Ishikawa (cell line): ENCODE results near the gene ENO3.

Source experiments
- CEBPB ChIP-seq: IDR thresholded peaks from 2 replicates; pipeline ENCODE4 v1.6.1; 2012
- CREB1 ChIP-seq: IDR thresholded peaks from 2 replicates; pipeline ENCODE4 v1.6.1; 2012; ENCODE audit warnings: low read depth
- EGR1 ChIP-seq: IDR thresholded peaks from 2 replicates; pipeline ENCODE4 v1.6.1; 2012
- EP300 ChIP-seq: IDR thresholded peaks from 2 replicates; pipeline ENCODE4 v1.6.1; 2012; ENCODE audit warnings: borderline replicate concordance
- FOXM1 ChIP-seq: IDR thresholded peaks from 2 replicates; pipeline ENCODE4 v1.6.1; 2012; ENCODE audit warnings: low read depth, borderline replicate concordance
- MAX ChIP-seq: IDR thresholded peaks from 2 replicates; pipeline ENCODE4 v1.6.1; 2012
- NFIC ChIP-seq: IDR thresholded peaks from 2 replicates; pipeline ENCODE4 v1.6.1; 2012
- RAD21 ChIP-seq: IDR thresholded peaks from 2 replicates; pipeline ENCODE4 v1.6.1; 2012; ENCODE audit warnings: low read depth
- REST ChIP-seq: IDR thresholded peaks from 2 replicates; pipeline ENCODE4 v1.6.1; 2012; ENCODE audit warnings: low read depth, mild to moderate bottlenecking
- TAF1 ChIP-seq: IDR thresholded peaks from 2 replicates; pipeline ENCODE4 v1.6.1; 2012; ENCODE audit warnings: low read depth, mild to moderate bottlenecking
- USF1 ChIP-seq: IDR thresholded peaks from 2 replicates; pipeline ENCODE4 v1.6.1; 2012
- YY1 ChIP-seq: IDR thresholded peaks from 2 replicates; pipeline ENCODE4 v1.6.1; 2012; ENCODE audit warnings: low read depth
- ZBTB7A ChIP-seq: IDR thresholded peaks from 2 replicates; pipeline ENCODE4 v1.6.1; 2012; ENCODE audit warnings: low read depth

GRCh38 chr17:4986403-4986802, 35.5 kb downstream of the ENO3 start:
- no peak for TF ChIP-seq FOXM1
- TF ChIP-seq MAX, result no peak
- TF ChIP-seq YY1, result no peak
- TF ChIP-seq REST, result no peak
- no peak for TF ChIP-seq EP300
- no peak for TF ChIP-seq RAD21
- no peak for TF ChIP-seq ZBTB7A
- no peak for TF ChIP-seq TAF1
- TF ChIP-seq CEBPB, result no peak
- TF ChIP-seq CREB1, result no peak
- no peak for TF ChIP-seq NFIC
- TF ChIP-seq EGR1, result no peak
- TF ChIP-seq USF1, result no peak
